ENCODE results near the gene RORC.

The RORC gene

DNA sequence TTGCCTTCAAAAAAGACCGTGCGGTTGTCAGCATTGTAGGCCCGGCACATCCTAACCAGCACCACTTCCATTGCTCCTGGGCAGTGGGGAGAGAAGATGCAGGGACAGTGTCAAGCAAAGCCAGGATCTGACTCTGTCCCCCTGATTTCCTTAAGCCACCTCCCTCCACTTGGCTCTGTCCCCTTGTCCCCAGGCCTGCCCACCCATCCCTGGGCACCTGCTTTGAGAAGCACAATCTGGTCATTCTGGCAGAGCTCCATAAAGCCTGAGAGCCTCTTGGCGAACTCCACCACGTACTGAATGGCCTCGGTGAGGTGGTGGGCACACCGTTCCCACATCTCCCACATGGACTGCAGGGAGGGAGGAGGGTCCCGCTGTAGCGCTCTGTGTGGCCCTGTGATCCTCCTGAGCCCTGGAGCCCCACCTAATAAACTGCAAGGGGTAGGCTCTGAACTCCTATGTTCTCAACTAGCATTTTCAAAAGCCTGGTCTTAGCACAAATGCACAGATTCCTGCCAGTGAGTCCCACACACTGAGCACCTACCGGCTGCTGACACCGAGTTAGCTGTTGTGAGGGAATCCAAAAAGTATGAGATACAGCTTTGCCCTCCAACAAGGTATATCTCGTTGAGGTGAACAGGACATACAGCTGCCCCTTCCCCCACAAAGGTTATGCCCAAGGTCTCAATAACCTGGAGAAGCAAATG lies 18.2 kb downstream of the RORC start:
- Mint-ChIP-seq H3K27me3 (peaks cover 16% of the 10 kb centered on the region), H3K4me1 (peaks cover 4% of the 10 kb centered on the region), H3K4me3 (no peak overlapping the region), H3K9me3 (no peaks in the 10 kb centered on the region), H3K36me3 (no peaks in the 10 kb centered on the region), H3K27ac (no peak overlapping the region)
- ATAC-seq (ENCODE audit: low read depth): no peak
- DNase-seq (ENCODE audit: low spot score in 2 of 2): no peak

DNA sequence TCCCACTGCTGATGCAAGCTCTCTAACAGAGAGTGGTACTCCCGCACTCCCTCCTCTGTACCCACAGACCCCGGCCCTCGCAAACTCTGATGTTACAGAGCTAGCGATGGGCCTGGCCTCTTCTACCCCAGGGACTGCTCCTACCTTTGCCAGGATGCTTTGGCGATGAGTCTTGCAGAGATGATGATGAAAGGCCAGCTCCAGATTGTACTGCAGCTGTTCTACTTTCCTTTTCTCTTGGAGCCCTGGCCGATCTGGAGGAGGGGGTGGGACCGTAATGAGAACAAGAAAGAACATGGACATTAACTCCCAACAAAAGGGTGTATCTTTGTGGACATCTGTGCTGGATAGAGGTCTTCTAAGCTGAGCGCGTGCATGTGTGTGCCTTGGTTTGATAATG lies 20.4 kb downstream of the RORC start:
- Mint-ChIP-seq H3K27me3 (peaks cover 11% of the 10 kb centered on the region), H3K4me1 (peaks cover 8% of the 10 kb centered on the region), H3K9me3 (no peaks in the 10 kb centered on the region), H3K4me3 (no peak overlapping the region), H3K36me3 (no peaks in the 10 kb centered on the region), H3K27ac (no peak overlapping the region)
- no peak for DNase-seq (ENCODE audit: low spot score in 2 of 2)
- no peak for ATAC-seq (ENCODE audit: low read depth)

DNA sequence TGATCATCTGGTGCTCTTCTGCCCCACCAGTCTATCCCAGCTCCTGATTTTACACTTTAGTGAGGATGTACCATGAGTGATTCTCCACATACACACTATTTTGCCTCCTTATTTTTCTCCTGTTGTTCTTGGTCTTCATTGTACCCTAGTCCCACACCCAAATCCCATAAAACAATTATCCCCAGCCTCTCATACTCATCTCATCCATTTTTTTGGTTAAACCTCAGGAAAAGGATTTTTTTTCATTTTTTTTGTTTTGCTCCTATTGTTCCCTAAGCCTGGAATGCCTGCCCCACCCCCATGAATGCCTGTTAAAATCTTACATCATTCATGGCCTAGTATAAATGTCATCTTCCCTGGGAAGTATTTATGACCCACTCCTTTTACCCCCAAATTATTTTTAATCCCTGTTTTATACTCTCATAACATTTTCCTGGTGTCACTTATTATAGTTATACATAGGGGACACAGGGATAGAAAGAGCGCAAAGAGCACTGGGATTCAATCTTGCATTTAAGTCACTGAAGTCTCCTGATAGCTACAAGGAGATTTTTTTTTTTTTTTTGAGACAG lies 21.5 kb downstream of the RORC start:
- no peak for DNase-seq (ENCODE audit: low spot score in 2 of 2)
- Mint-ChIP-seq H3K27ac (no peak overlapping the region), H3K4me1 (peaks cover 6% of the 10 kb centered on the region), H3K4me3 (no peak overlapping the region), H3K27me3 (peaks cover 7% of the 10 kb centered on the region), H3K9me3 (no peaks in the 10 kb centered on the region), H3K36me3 (no peaks in the 10 kb centered on the region)
- no peak for ATAC-seq (ENCODE audit: low read depth)

DNA sequence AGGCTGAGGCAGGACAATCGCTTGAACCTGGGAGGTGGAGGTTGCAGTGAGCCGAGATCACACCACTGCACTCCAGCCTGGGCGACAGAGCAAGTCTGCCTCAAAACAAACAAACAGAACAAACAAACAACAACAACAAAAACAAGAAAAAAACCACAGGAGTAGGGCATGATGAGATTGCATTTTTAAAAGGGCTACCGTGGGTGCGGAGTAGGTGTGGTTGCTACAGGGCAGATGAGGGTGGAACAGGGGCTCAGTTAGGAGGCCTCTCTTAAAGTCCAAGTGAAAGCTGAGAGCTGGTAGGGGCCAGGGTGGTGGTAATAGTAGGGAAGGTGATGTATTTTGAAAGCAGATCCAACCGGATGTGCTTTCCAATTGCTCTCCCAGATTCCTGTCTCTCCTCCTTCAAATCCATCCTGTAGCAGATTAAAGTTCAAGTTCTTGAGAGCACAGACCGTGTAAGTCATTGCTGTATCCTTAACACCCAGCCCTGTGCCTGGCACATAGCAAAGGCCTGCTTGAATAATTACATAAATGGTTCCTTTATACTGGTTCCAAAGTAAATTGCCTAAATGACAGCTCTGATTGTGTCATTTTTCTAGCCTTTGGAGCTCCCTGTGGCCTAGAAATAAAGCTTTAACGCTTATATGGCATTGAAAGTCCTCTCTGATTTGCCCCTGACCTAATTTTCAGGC lies 22.2 kb downstream of the RORC start:
- no peak overlapping the region for H3K4me3 Mint-ChIP-seq
- H3K27me3 Mint-ChIP-seq: peaks cover 5% of the 10 kb centered on the region
- no peaks in the 10 kb centered on the region for H3K36me3 Mint-ChIP-seq

DNA sequence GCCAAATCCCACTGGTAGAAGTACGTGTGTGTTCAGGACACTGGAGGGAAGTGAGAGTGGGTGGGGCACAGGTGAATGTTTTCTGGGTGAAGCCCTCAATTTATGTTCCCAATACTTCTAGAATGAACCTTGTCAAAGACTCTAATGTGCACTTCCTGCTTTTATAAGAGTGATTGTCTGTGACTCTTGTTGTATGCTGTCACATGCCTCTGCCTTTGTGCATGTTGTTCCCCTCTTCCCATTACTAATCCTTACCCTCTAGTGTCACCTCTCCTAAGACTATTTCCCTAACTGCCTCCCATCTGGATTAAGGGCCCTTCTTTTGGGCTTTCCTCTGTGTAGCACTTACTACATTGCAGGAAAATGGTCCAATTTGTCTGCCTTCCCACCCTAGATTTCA lies 23.8 kb downstream of the RORC start:
- Mint-ChIP-seq H3K9me3 (no peaks in the 10 kb centered on the region), H3K27me3 (peaks cover 2% of the 10 kb centered on the region), H3K4me3 (no peak overlapping the region), H3K27ac (no peak overlapping the region), H3K4me1 (peaks cover 6% of the 10 kb centered on the region), H3K36me3 (no peaks in the 10 kb centered on the region)
- DNase-seq (ENCODE audit: low spot score in 2 of 2) (no peak), ATAC-seq (ENCODE audit: low read depth) (no peak)

More for the DNA sequence above, 22.2 kb downstream of the RORC start:
- no peak for ATAC-seq (ENCODE audit: low read depth)
- H3K9me3 Mint-ChIP-seq: no peaks in the 10 kb centered on the region
- H3K4me1 Mint-ChIP-seq: peaks cover 6% of the 10 kb centered on the region
- DNase-seq (ENCODE audit: low spot score in 2 of 2): no peak
- no peak overlapping the region for H3K27ac Mint-ChIP-seq

DNA sequence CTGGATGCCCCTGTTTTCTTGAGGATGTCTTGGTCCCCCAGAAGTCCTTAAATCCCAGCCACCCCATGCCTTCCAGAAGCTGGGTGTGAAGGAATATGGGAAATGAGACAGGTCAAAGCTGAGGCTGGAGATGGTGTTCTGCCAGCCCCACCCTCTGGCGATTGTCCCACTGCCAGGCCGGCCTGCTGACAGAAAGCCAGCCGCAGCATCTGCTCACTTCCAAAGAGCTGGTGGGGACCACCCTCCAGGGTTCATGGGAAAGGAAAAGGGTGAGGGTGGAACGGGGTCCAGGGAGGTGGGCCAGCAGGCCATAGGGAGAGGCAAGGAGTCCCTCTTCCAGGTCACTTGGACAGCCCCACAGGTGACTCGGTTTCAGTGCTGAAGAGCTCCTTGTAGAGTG lies 24.5 kb downstream of the RORC start:
- Mint-ChIP-seq H3K27ac (no peak overlapping the region), H3K4me1 (peaks cover 6% of the 10 kb centered on the region), H3K27me3 (peaks cover 2% of the 10 kb centered on the region), H3K9me3 (no peaks in the 10 kb centered on the region), H3K4me3 (no peak overlapping the region), H3K36me3 (no peaks in the 10 kb centered on the region)
- no peak for ATAC-seq (ENCODE audit: low read depth)
- DNase-seq (ENCODE audit: low spot score in 2 of 2): no peak

DNA sequence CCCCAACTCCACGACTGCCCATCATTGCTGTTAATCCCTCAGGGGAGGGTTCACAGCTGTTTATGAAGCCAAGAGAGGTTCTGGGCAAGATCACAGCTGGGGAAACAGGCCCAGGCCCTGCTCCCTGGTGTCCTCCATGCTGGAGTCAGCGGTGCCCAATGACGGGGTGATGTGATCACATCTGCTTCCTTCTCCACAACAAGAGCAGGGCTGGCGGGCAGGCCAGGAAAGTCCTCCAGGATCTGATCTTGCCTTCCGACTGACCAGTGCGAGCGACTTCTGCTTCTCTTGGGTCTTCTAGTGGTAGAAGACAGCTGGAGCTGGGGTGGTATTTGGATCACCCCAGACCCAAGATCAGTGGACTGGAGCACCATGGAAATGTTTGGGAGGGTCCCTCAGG lies 25.4 kb downstream of the RORC start:
- ATAC-seq (ENCODE audit: low read depth): no peak
- no peak overlapping the region for H3K27ac Mint-ChIP-seq
- peaks cover 2% of the 10 kb centered on the region for H3K27me3 Mint-ChIP-seq
- H3K4me3 Mint-ChIP-seq: no peak overlapping the region
- DNase-seq (ENCODE audit: low spot score in 2 of 2): no peak
- no peaks in the 10 kb centered on the region for H3K36me3 Mint-ChIP-seq
- peaks cover 6% of the 10 kb centered on the region for H3K4me1 Mint-ChIP-seq
- no peaks in the 10 kb centered on the region for H3K9me3 Mint-ChIP-seq

DNA sequence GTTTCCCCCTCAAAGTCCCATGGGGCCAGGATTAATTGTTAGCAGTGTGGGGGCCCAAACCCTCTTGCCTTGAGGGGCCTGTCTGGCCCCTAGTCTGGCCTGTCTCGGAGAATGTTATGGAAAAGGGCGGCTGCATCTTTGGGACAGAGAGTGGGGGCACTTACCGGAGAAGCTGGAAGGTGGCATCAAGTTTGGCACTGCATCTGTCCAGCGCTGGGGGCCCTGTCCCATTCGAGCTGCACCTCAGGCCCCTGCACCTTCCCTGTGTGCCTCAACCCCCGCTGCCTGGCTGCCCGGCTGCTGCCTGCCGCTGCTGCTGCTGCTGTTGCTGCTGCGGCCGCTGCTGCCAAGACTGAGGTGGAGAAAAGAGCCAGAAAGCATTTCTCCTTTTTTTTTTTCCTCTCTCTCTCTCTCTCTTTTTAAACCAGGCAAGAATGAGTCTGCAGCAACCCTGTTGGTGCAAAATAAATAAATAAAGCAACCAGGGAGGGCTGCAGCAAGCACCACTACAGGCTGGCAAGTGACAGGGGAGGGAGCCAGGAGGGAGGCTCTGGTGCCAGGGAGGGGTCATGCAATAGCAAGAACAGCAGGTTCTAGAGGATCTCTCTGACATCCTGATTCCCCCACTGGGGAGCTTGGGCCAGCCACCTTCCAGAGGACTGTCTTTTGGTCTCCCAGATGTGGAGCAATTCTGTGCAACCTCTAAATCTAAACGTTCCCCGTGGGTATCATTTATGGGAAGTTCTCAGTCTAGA lies 26.4 kb downstream of the RORC start, which contains the start of gene LINGO4:
Gene LINGO4 (minus strand): TSS at position 354 of the 755 bp plus-strand sequence. CDS start 2,715 bp downstream, outside the sequence.
- Mint-ChIP-seq H3K4me3 (no peak within 1 kb of the TSS), H3K27ac (no peak within 1 kb of the TSS), H3K9me3 (no peaks in the 10 kb centered on the region), H3K36me3 (no peaks in the 10 kb centered on the region), H3K4me1 (peaks cover 6% of the 10 kb centered on the region), H3K27me3 (peaks cover 5% of the 10 kb centered on the region)
- no peak for DNase-seq (ENCODE audit: low spot score in 2 of 2)
- no peak for ATAC-seq (ENCODE audit: low read depth)

DNA sequence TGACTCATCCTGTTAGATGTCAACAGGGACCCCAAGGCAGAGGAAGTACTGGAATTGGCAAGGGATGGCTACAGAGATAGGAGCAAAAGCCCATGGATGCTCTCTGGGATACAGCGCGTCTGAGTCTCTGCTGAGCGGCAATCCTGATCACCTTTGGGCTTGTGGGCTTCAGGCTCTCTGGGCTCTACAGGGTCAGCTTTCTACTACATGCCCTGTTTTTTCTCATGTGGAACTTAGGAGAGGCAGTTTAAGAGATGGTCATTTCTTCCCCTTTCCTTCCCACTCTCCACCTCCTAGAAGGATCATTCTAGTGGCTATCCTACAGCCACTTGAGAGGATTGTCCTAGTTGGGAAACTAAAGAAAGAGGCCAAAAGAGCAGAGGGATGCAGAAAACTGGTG lies 27.7 kb downstream of the RORC start:
- H3K27me3 Mint-ChIP-seq: peaks cover 9% of the 10 kb centered on the region
- H3K4me3 Mint-ChIP-seq: no peak overlapping the region
- no peak overlapping the region for H3K27ac Mint-ChIP-seq
- peaks cover 6% of the 10 kb centered on the region for H3K4me1 Mint-ChIP-seq
- peaks cover 2% of the 10 kb centered on the region for H3K36me3 Mint-ChIP-seq
- ATAC-seq (ENCODE audit: low read depth): no peak
- no peaks in the 10 kb centered on the region for H3K9me3 Mint-ChIP-seq
- DNase-seq (ENCODE audit: low spot score in 2 of 2): no peak

DNA sequence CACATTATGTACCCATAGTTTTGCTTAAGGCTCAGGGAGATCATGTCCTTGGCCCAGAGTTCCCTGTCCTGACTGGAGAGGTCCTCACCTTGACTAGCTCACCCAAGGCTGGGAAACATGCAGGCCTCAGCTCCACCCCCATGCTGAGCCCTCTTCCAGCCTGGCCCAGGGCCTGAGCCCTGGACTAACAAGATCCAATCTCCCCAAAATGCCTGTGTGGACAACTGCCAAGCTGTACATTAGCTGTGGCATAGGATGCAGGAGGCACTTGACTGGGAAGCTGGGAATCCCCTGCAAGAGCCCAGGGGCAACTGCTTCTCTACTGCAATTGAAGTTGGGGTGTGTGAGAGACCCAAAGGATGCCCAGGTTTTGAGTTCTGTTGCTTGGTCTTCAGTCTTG lies 28.4 kb downstream of the RORC start:
- Mint-ChIP-seq H3K27ac (no peak overlapping the region), H3K4me1 (peaks cover 6% of the 10 kb centered on the region), H3K27me3 (peaks cover 8% of the 10 kb centered on the region)

DNA sequence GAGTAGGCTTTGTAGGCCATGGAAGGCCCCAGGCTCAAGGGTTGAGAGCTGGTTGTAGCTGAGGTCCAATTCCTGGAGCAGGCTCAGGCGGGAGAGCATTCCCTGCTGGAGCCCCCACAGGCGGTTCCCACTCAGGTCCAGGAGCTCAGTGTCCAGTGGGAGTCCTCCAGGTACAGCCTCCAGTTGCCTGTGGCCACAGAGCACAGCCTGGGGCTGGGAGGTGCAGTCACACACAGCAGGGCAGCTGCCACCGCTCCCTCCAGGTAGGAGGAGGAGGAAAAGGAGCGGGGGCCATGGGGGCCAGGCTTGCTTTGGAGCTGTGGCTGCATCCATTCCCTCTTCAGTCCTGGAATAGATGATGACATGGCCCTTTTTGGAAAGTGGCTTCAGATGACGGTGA lies 29.2 kb downstream of the RORC start:
- no peaks in the 10 kb centered on the region for H3K9me3 Mint-ChIP-seq
- no peak overlapping the region for H3K27ac Mint-ChIP-seq
- peaks cover 8% of the 10 kb centered on the region for H3K27me3 Mint-ChIP-seq
- no peak for ATAC-seq (ENCODE audit: low read depth)
- H3K36me3 Mint-ChIP-seq: peaks cover 2% of the 10 kb centered on the region
- no peak for DNase-seq (ENCODE audit: low spot score in 2 of 2)
- no peaks in the 10 kb centered on the region for H3K4me1 Mint-ChIP-seq
- no peak overlapping the region for H3K4me3 Mint-ChIP-seq

More for the DNA sequence above, 28.4 kb downstream of the RORC start:
- no peak for ATAC-seq (ENCODE audit: low read depth)
- Mint-ChIP-seq H3K4me3 (no peak overlapping the region), H3K36me3 (peaks cover 2% of the 10 kb centered on the region), H3K9me3 (no peaks in the 10 kb centered on the region)
- DNase-seq (ENCODE audit: low spot score in 2 of 2): no peak

DNA sequence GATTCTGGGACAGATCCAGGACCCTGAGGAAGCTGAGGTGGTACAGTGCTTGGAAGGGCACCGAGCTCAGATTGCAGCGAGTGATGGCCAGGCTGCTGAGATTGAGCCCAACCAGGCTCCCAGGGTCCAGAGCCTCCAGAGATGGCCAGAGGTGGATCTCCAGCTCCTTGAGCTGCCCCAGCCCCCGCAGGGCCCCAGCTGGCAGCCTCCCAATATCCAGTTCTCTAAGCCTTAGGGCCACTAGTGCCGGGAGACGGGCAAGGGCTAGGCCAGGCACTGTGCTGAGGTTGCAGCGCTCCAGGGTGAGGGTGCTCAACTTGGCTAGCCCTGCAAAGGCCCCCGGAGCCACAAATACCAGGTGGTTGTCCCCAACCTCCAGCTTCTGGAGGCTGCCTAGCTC lies 29.8 kb downstream of the RORC start:
- Mint-ChIP-seq H3K27ac (no peak overlapping the region), H3K36me3 (peaks cover 2% of the 10 kb centered on the region), H3K27me3 (peaks cover 8% of the 10 kb centered on the region), H3K4me1 (no peaks in the 10 kb centered on the region), H3K9me3 (no peaks in the 10 kb centered on the region), H3K4me3 (no peak overlapping the region)
- ATAC-seq (ENCODE audit: low read depth) (no peak), DNase-seq (ENCODE audit: low spot score in 2 of 2) (no peak)

DNA sequence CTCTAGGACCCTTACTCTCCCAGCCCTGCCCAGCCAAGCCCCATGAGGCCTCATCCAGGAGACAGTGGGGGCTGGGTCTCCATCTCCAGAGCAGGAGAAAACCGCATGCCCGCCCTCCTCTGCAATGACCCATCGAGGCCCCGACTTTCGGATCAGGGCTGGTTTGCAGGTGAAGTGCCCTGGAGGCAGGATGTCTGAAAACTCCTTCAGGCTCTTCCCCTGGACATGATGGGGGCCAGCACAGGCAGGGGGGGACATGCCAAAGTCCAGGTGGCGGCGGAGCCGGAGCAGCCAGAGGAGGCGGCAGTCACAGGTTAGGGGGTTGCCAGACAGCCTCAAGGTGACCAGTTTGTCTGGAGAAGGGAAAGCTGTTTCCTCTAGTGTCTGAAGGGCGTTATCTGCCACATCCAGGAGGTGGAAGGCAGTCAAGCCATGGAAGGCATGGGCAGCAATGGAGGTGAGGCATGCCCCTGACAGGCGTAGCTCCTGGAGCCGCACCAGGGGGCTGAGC lies 30.2 kb downstream of the RORC start:
- Mint-ChIP-seq H3K4me3 (no peak overlapping the region), H3K4me1 (no peaks in the 10 kb centered on the region), H3K9me3 (no peaks in the 10 kb centered on the region), H3K27ac (no peak overlapping the region), H3K36me3 (peaks cover 2% of the 10 kb centered on the region), H3K27me3 (peaks cover 8% of the 10 kb centered on the region)
- DNase-seq (ENCODE audit: low spot score in 2 of 2) (no peak), ATAC-seq (ENCODE audit: low read depth) (no peak)

DNA sequence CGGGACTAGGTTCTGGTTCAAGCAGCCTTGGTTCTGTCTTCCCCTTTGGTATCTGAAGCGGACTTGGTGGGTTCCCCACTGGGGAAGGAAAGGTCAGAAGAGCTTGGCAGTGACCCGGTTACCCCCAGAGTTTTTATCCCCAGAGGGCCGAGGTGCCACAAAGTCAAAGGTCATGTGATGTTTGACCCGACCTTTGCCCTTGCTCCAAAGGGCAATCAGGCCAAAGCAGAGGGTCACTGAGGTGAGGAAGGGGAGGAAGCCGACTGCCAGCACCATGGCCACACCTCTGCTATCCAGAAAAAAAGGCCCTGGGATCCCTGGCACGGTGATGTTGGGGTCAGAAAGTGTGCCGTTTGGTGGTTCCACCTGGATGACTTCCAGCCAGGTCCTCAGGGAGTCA lies 30.8 kb downstream of the RORC start:
- Mint-ChIP-seq H3K4me1 (no peaks in the 10 kb centered on the region), H3K9me3 (no peaks in the 10 kb centered on the region), H3K36me3 (peaks cover 2% of the 10 kb centered on the region), H3K27ac (no peak overlapping the region), H3K27me3 (peaks cover 8% of the 10 kb centered on the region), H3K4me3 (no peak overlapping the region)
- DNase-seq (ENCODE audit: low spot score in 2 of 2) (no peak), ATAC-seq (ENCODE audit: low read depth) (no peak)
